Ishikawa (cell line): ENCODE results near the gene ZNF782.

ENCODE experiments used
- CEBPB ChIP-seq: IDR thresholded peaks from 2 replicates; pipeline ENCODE4 v1.6.1; 2012
- CREB1 ChIP-seq: IDR thresholded peaks from 2 replicates; pipeline ENCODE4 v1.6.1; 2012; ENCODE audit warnings: low read depth
- EGR1 ChIP-seq: IDR thresholded peaks from 2 replicates; pipeline ENCODE4 v1.6.1; 2012
- EP300 ChIP-seq: IDR thresholded peaks from 2 replicates; pipeline ENCODE4 v1.6.1; 2012; ENCODE audit warnings: borderline replicate concordance
- FOXM1 ChIP-seq: IDR thresholded peaks from 2 replicates; pipeline ENCODE4 v1.6.1; 2012; ENCODE audit warnings: low read depth, borderline replicate concordance
- MAX ChIP-seq: IDR thresholded peaks from 2 replicates; pipeline ENCODE4 v1.6.1; 2012
- NFIC ChIP-seq: IDR thresholded peaks from 2 replicates; pipeline ENCODE4 v1.6.1; 2012
- RAD21 ChIP-seq: IDR thresholded peaks from 2 replicates; pipeline ENCODE4 v1.6.1; 2012; ENCODE audit warnings: low read depth
- TAF1 ChIP-seq: IDR thresholded peaks from 2 replicates; pipeline ENCODE4 v1.6.1; 2012; ENCODE audit warnings: low read depth, mild to moderate bottlenecking
- TCF12 ChIP-seq: IDR thresholded peaks from 2 replicates; pipeline ENCODE4 v1.6.1; 2012; ENCODE audit warnings: low read depth
- TEAD4 ChIP-seq: IDR thresholded peaks from 2 replicates; pipeline ENCODE4 v1.6.1; 2012
- USF1 ChIP-seq: IDR thresholded peaks from 2 replicates; pipeline ENCODE4 v1.6.1; 2012
- YY1 ChIP-seq: IDR thresholded peaks from 2 replicates; pipeline ENCODE4 v1.6.1; 2012; ENCODE audit warnings: low read depth
- ZBTB7A ChIP-seq: IDR thresholded peaks from 2 replicates; pipeline ENCODE4 v1.6.1; 2012; ENCODE audit warnings: low read depth
- TF ChIP-seq, protein P1 (sequence below): IDR thresholded peaks from 2 replicates; pipeline ENCODE4 v1.6.1; 2012; ENCODE audit warnings: low read depth, mild to moderate bottlenecking

Gene ZNF782

GRCh38 chr9:96852676-96853075 is 1.6 kb downstream of the ZNF782 start:
- TF ChIP-seq TCF12 = no peak
- no peak for TF ChIP-seq NFIC
- no peak for TF ChIP-seq FOXM1

GRCh38 chr9:96844040-96844439 is 10.3 kb downstream of the ZNF782 start:
- no peak for TF ChIP-seq YY1
- TF ChIP-seq, protein P1, sequence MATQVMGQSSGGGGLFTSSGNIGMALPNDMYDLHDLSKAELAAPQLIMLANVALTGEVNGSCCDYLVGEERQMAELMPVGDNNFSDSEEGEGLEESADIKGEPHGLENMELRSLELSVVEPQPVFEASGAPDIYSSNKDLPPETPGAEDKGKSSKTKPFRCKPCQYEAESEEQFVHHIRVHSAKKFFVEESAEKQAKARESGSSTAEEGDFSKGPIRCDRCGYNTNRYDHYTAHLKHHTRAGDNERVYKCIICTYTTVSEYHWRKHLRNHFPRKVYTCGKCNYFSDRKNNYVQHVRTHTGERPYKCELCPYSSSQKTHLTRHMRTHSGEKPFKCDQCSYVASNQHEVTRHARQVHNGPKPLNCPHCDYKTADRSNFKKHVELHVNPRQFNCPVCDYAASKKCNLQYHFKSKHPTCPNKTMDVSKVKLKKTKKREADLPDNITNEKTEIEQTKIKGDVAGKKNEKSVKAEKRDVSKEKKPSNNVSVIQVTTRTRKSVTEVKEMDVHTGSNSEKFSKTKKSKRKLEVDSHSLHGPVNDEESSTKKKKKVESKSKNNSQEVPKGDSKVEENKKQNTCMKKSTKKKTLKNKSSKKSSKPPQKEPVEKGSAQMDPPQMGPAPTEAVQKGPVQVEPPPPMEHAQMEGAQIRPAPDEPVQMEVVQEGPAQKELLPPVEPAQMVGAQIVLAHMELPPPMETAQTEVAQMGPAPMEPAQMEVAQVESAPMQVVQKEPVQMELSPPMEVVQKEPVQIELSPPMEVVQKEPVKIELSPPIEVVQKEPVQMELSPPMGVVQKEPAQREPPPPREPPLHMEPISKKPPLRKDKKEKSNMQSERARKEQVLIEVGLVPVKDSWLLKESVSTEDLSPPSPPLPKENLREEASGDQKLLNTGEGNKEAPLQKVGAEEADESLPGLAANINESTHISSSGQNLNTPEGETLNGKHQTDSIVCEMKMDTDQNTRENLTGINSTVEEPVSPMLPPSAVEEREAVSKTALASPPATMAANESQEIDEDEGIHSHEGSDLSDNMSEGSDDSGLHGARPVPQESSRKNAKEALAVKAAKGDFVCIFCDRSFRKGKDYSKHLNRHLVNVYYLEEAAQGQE = no peak
- no peak for TF ChIP-seq CEBPB
- no peak for TF ChIP-seq NFIC
- TF ChIP-seq CREB1 = no peak
- no peak for TF ChIP-seq FOXM1

GRCh38 chr9:96818533-96818932 is 35.8 kb downstream of the ZNF782 start:
- TF ChIP-seq RAD21 = no peak
- peak; percentile 38; the same call in 1 of the 2 replicates for TF ChIP-seq USF1
- TF ChIP-seq EGR1 = no peak
- no peak for TF ChIP-seq CEBPB
- TF ChIP-seq, protein P1 = no peak
- TF ChIP-seq TAF1 = no peak
- TF ChIP-seq ZBTB7A = no peak
- 0 out of 2 replicates have a peak, but pooled peaks have one; percentile 17 for TF ChIP-seq TCF12

DNA sequence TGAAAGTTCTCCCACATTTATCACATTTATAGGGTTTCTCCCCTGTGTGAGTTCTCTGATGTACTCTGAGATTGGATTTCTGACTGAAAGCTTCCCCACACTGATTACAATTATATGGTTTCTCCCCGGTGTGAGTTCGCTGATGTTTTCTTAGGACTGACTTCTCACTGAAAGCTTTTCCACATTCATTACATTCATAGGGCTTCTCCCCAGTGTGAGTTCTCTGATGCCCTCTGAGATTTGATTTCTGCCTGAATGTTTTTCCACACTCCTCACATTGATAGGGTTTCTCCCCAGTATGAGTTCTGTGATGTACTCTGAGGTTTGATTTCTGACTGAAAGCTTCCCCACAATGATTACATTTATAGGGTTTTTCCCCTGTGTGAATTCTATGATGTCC is 36.3 kb downstream of the ZNF782 start:
- TF ChIP-seq YY1 = no peak
- TF ChIP-seq, protein P1 = no peak
- TF ChIP-seq MAX = no peak
- no peak for TF ChIP-seq TEAD4
- TF ChIP-seq EGR1 = no peak
- no peak for TF ChIP-seq RAD21
- TF ChIP-seq CEBPB = no peak
- no peak for TF ChIP-seq EP300
- no peak for TF ChIP-seq NFIC
- TF ChIP-seq TAF1 = no peak
- no peak for TF ChIP-seq FOXM1
- no peak for TF ChIP-seq ZBTB7A
- no peak; the same call in 1 of the 2 replicates for TF ChIP-seq TCF12
- TF ChIP-seq CREB1 = no peak
- TF ChIP-seq USF1 = no peak

DNA sequence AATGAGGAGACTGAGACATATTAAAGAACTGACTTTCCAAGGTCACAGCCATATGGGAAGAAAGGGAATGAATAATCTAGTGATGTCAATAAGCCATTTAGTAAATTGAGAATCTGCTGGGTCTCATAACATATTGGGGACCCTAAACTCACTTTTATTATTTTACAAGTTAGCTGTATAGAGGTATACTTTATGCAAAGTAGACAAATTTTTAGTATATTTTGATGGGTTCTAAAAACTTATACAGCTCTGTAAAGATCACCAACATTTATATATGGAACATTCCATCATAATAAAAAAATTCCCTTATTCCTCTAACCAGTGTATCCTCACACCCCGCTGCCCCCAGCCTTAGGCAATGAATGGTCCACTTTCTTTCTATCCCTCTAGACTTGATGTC is 40.7 kb downstream of the ZNF782 start:
- TF ChIP-seq, protein P1 = no peak
- TF ChIP-seq CREB1 (no peak), TAF1 (no peak), NFIC (no peak), EGR1 (no peak), RAD21 (no peak), ZBTB7A (no peak), MAX (no peak), EP300 (no peak), TCF12 (no peak), CEBPB (no peak), YY1 (no peak), TEAD4 (no peak), FOXM1 (no peak), USF1 (no peak)
